Uterus (tissue), 4 donors: ENCODE data around the gene VAX1. TPM values are rescaled to one million over a fixed set of nuclear protein-coding genes. Genes with fewer than 3 reads are reported as not detected.
"Not testable (repeated sequence)": the region's sequence is repeated elsewhere in the genome, so short reads cannot be mapped to it uniquely, and the experiment has no call there.

ENCODE experiments used
- DNase-seq, 2 donors: peaks; one replicate each; pipeline ENCODE4 v3.0.0-alpha.2; 2019 to 2020
- H3K27ac ChIP-seq, 2 donors: fragments of 200-600 bp; sonication (generic); 1 replicate in 1 of 2; 2 replicates in 1 of 2; pipeline ENCODE4 v1.5.1; 2016 to 2018
- H3K27me3 ChIP-seq, 2 donors: fragments of 200-600 bp; sonication (generic); one replicate each; pipeline ENCODE4 v1.5.1; 2018 to 2019; ENCODE audit warnings: control low read depth in 1 of 2
- H3K36me3 ChIP-seq, 2 donors: fragments of 200-600 bp; sonication (generic); one replicate each; pipeline ENCODE4 v1.5.1; 2019; ENCODE audit warnings: control low read depth in 1 of 2
- H3K4me1 ChIP-seq, 2 donors: fragments of 200-600 bp; sonication (generic); one replicate each; pipeline ENCODE4 v1.5.1; 2018 to 2019; ENCODE audit warnings: control low read depth in 1 of 2
- H3K4me3 ChIP-seq, 2 donors: fragments of 200-600 bp; sonication (generic); 1 replicate in 1 of 2; 2 replicates in 1 of 2; pipeline ENCODE4 v1.5.1; 2018 to 2019; ENCODE audit warnings: mild to moderate bottlenecking in 1 of 2
- H3K9me3 ChIP-seq, 2 donors: fragments of 200-600 bp; sonication (generic); one replicate each; pipeline ENCODE4 v1.5.1; 2019; ENCODE audit warnings: control low read depth in 1 of 2
- POLR2A ChIP-seq, 2 donors: fragments of 450-650 bp; IDR thresholded peaks; one replicate each; pipeline ENCODE4 v1.6.1; 2016; ENCODE audit warnings: antibody characterized with exemption in 2 of 2, mild to moderate bottlenecking in 1 of 2, moderate library complexity in 1 of 2
- intact Hi-C: fragments of 100-400 bp; cut with DNase I; formaldehyde crosslinking; loops from one replicate; pipeline ENCODE4 v1.15.1; 2023; ENCODE audit warnings: low total_unique reads
- total RNA-seq, 4 donors: library from RNA; depleted of rRNA in 3 of 4; stranded (reverse); fragments of >200 nt in 3 of 4; gene quantifications; one replicate each; pipeline versions ENCODE4 v1.1.0 to v1.2.4, GENCODE V29; 2014 to 2023
- TF ChIP-seq, protein P1 (sequence below), 4 experiments: fragments of 200-600 bp in 2 of 4; fragments of 450-650 bp in 2 of 4; sonication (generic) in 2 of 4; IDR thresholded peaks; one replicate each; pipeline ENCODE4 v1.5.1; 2016 to 2019; ENCODE audit warnings: antibody characterized with exemption in 4 of 4, mild to moderate bottlenecking in 2 of 4, moderate library complexity in 1 of 4
- donor health status: DM: yes; HTN: yes; CAD: no.

VAX1 gene
- total RNA-seq, 4 donors from 2014 or later: not detected

DNA sequence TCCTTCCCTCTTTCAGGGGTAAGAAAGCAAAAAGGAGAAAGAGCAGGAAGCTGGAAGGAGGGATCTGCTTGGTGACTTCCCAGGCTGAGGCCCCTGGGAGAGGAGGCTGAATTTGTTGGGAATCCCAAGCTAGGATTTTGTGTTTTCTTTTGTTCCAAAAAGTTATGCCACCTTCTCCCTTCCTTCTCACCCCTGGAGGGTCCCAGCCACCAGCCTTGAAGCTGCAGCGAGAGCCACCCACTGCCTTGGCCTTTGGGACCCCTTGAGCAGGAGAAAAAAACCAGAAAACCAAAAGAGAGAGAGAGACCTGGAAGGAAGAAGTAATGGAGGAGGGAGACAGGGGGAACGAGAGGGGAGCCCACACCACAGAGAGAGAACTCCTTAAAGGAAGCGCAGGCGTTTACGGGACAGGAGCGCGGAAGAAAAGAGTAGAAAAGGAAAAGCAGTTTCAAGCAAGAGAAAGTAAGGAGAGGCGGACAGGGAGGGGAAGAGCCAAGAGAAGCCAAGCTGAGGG lies 7.2 kb downstream of the VAX1 start:
- Histone ChIP-seq H3K4me3 (no peak overlapping the region), H3K36me3 (no peaks in the 10 kb centered on the region), H3K4me1 (peaks cover 0 to 4% of the 10 kb centered on the region in 2 donors), H3K27me3 (peaks cover 6 to 51% of the 10 kb centered on the region in 2 donors), H3K27ac (no peak overlapping the region), H3K9me3 (no peaks in the 10 kb centered on the region)
- no peak for DNase-seq
- intact Hi-C loops: no loop called here
- TF ChIP-seq, protein P1, sequence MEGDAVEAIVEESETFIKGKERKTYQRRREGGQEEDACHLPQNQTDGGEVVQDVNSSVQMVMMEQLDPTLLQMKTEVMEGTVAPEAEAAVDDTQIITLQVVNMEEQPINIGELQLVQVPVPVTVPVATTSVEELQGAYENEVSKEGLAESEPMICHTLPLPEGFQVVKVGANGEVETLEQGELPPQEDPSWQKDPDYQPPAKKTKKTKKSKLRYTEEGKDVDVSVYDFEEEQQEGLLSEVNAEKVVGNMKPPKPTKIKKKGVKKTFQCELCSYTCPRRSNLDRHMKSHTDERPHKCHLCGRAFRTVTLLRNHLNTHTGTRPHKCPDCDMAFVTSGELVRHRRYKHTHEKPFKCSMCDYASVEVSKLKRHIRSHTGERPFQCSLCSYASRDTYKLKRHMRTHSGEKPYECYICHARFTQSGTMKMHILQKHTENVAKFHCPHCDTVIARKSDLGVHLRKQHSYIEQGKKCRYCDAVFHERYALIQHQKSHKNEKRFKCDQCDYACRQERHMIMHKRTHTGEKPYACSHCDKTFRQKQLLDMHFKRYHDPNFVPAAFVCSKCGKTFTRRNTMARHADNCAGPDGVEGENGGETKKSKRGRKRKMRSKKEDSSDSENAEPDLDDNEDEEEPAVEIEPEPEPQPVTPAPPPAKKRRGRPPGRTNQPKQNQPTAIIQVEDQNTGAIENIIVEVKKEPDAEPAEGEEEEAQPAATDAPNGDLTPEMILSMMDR (IDR thresholded peaks at IDR 0.05): no peak
- no peak for TF ChIP-seq POLR2A (IDR thresholded peaks at IDR 0.05)

DNA sequence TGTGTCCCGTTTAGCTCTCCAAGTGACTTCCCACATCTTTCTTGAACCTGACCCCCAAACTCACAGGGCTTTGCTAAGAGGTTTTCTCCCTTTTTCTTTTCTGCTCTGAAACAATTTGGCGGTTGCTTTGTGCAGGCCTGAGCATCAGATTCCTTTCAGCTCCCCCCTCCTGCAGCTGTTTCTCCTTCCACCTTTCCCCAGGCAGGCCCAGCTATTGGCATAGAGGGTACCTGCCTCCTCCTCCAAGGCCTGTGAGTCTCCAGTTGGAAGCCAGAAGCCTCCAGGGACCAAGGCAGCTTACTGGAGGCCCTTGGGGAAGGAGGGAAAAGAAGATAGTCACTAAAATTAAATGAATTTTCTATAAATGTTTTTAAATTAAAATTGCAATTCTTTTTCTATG lies 7.7 kb downstream of the VAX1 start:
- Histone ChIP-seq H3K9me3 (no peaks in the 10 kb centered on the region), H3K27ac (no peak overlapping the region), H3K4me3 (no peak overlapping the region), H3K36me3 (no peaks in the 10 kb centered on the region), H3K27me3 (peaks cover 6 to 51% of the 10 kb centered on the region in 2 donors), H3K4me1 (peaks cover 0 to 4% of the 10 kb centered on the region in 2 donors)
- TF ChIP-seq POLR2A (IDR thresholded peaks at IDR 0.05): no peak
- TF ChIP-seq, protein P1 (IDR thresholded peaks at IDR 0.05): no peak
- intact Hi-C loops: no loop called here
- no peak for DNase-seq

DNA sequence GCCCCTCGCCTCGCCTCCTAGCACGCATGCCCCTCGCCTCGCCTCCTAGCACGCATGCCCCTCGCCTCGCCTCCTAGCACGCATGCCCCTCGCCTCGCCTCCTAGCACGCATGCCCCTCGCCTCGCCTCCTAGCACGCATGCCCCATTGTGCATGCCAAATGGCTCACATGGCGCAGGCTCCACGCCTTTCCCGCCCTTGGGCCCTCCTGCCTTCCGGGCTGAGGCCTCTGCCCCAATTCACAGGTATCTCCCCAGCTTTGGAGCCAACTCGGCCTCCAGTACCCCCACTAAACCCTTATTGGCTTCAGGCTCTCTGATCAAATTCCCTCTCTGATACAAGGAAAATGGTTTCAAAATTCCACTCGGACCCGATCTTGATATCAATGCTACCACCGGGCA lies 11.4 kb downstream of the VAX1 start:
- H3K4me3 ChIP-seq, H3K9me3 ChIP-seq, H3K36me3 ChIP-seq, H3K4me1 ChIP-seq, H3K27ac ChIP-seq, intact Hi-C loops, DNase-seq: not testable (repeated sequence)
- H3K27me3 ChIP-seq: peaks cover 3 to 20% of the 10 kb centered on the region in 2 donors

DNA sequence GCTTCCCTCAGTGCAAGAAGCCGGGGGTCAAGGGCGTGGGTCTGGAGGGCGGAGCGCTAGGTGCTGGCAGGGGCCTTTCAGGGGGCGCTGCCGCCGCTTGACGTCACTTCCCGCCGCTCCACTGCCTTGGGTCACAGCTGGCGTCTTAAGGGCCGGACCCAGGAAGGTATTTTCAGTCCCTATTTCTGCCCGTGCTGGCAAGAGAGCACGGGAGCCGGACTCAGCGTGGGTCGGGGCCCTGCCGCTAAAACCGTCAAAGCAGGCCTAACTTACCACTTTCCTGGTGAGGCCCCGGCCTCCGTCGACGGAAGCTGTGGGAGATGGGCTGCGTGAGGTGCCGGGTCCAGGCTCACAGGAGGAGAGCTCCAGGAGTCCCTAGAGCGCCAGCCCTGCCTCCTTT lies 12.0 kb downstream of the VAX1 start:
- H3K36me3 ChIP-seq: no peaks in the 10 kb centered on the region
- peaks cover 3 to 14% of the 10 kb centered on the region in 2 donors for H3K27me3 ChIP-seq
- no peak overlapping the region for H3K4me3 ChIP-seq
- H3K27ac ChIP-seq: no peak overlapping the region
- intact Hi-C loops: no loop called here
- H3K9me3 ChIP-seq: no peaks in the 10 kb centered on the region
- no peaks in the 10 kb centered on the region for H3K4me1 ChIP-seq
- TF ChIP-seq POLR2A (IDR thresholded peaks at IDR 0.05): no peak
- TF ChIP-seq, protein P1 (IDR thresholded peaks at IDR 0.05): no peak
- DNase-seq: no peak

DNA sequence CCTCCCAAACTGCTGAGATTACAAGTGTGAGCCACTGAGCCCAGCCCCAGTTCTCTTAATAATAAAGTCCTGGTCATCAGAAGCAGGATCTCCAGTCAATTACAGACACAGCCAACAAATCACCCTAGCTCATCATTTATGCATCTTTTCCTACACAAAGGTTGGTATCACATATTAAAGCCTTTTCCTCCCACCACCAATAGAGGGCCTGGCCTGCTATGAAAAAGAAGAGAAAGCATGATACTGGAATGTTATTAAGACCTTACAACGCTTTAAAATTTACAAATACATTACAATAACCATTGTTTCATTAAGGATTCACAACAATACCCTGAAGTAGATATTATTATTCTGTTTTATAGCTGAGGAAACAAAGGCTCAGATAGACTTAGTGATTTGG lies 25.9 kb downstream of the VAX1 start:
- H3K36me3 ChIP-seq: no peaks in the 10 kb centered on the region
- H3K9me3 ChIP-seq: no peaks in the 10 kb centered on the region
- no peak overlapping the region for H3K4me3 ChIP-seq
- no peak overlapping the region for H3K27ac ChIP-seq
- no peak for DNase-seq
- no peak for TF ChIP-seq POLR2A (IDR thresholded peaks at IDR 0.05)
- TF ChIP-seq, protein P1 (IDR thresholded peaks at IDR 0.05): no peak
- H3K27me3 ChIP-seq: peaks cover 0 to 7% of the 10 kb centered on the region in 2 donors
- intact Hi-C loops: no loop called here
- H3K4me1 ChIP-seq: no peaks in the 10 kb centered on the region

DNA sequence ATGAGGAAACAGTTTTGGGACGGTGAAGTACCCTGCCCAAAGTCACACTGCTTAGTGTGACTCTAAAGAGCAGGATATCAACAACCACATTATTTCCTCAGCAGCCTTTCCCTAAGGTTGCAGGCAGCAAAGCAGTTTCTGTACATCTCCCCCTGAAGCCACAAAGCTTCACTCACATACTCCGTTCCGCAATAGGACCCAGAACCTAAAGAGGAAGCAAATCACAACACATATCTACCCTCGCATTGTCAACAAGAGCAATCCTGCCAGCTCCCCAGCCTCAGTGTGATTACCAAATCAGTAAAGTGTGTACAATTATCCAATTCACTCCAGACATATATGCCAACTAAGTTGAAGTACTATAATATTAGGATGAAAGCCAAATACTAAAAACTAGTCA lies 30.8 kb downstream of the VAX1 start:
- intact Hi-C loops: no loop called here
- no peak overlapping the region for H3K4me3 ChIP-seq

More for the DNA sequence above, 30.8 kb downstream of the VAX1 start:
- no peak for TF ChIP-seq POLR2A (IDR thresholded peaks at IDR 0.05)
- TF ChIP-seq, protein P1 (IDR thresholded peaks at IDR 0.05): no peak
- H3K36me3 ChIP-seq: no peaks in the 10 kb centered on the region
- H3K4me1 ChIP-seq: no peaks in the 10 kb centered on the region
- H3K27me3 ChIP-seq: no peaks in the 10 kb centered on the region
- H3K27ac ChIP-seq: no peak overlapping the region
- no peaks in the 10 kb centered on the region for H3K9me3 ChIP-seq
- no peak for DNase-seq
